Activated CD8-positive, alpha-beta T cell treated with anti-CD3 and anti-CD28 coated beads, Interleukin-2, amount 10 ng/mL, durations not matched to agents 7 days and 5 days (primary cell): ENCODE results near the gene KRT10. TPM values are rescaled to one million over a fixed set of nuclear protein-coding genes. Genes with fewer than 3 reads are reported as not detected.
"Not testable (repeated sequence)": the region's sequence is repeated elsewhere in the genome, so short reads cannot be mapped to it uniquely, and the experiment has no call there.

Experiments used
- ATAC-seq: fragments of 150-1000 bp; cut with Tn5 transposase; one replicate; pipeline ENCODE4 v1.10.0; 2021; ENCODE audit warnings: moderate library complexity
- CTCF ChIA-PET: fragments of 350-600 bp; sonication (Branson Sonifier 250); formaldehyde crosslinking; loops from one replicate; lab custom pipeline; 2021; ENCODE audit warnings: antibody characterized with exemption; lab: Charles Lee
- POLR2A ChIA-PET: fragments of 350-600 bp; sonication (Branson Sonifier 250); formaldehyde crosslinking; loops from one replicate; lab custom pipeline; 2021; ENCODE audit warnings: antibody characterized with exemption; lab: Charles Lee
- DNase-seq: peaks from one replicate; pipeline ENCODE4 v3.0.0-alpha.2; 2020
- H3K27ac Mint-ChIP-seq: one replicate; pipeline ENCODE4 v1.8.0; 2021; ENCODE audit warnings: mild to moderate bottlenecking, mixed read lengths
- H3K27me3 Mint-ChIP-seq: one replicate; pipeline ENCODE4 v1.8.0; 2021; ENCODE audit warnings: low read depth, mixed read lengths
- H3K36me3 Mint-ChIP-seq: one replicate; pipeline ENCODE4 v1.8.0; 2021; ENCODE audit warnings: low read depth, mixed read lengths
- H3K4me1 Mint-ChIP-seq: one replicate; pipeline ENCODE4 v1.8.0; 2021; ENCODE audit warnings: low read depth, mixed read lengths
- H3K4me3 Mint-ChIP-seq: one replicate; pipeline ENCODE4 v1.8.0; 2021; ENCODE audit warnings: mild to moderate bottlenecking, mixed read lengths
- H3K9me3 Mint-ChIP-seq: one replicate; pipeline ENCODE4 v1.8.0; 2022; ENCODE audit warnings: mixed read lengths; ENCODE audit not compliant: insufficient read depth
- total RNA-seq, 2 experiments: library from RNA; stranded (reverse); gene quantifications; one replicate each; pipeline ENCODE4 v1.2.3, GENCODE V29; 2021

KRT10 gene
- total RNA-seq, 2 experiments from 2014 or later: 26.9 to 28.2 TPM

- peaks cover 25% of the 10 kb centered on the region for H3K4me1 Mint-ChIP-seq
- H3K9me3 Mint-ChIP-seq: no peaks in the 10 kb centered on the region
- H3K4me3 Mint-ChIP-seq: peak overlapping the region; percentile 82
- CTCF ChIA-PET: interaction anchor here (0.6 to 2.1 kb wide), 21 partner anchors 10 to 878 kb away, joined by 3 to 9 read pairs (median 4); no protein-coding TSS in a partner anchor
- ATAC-seq (peak; percentile 23), DNase-seq (no peak)
- H3K27me3 Mint-ChIP-seq: peaks cover 8% of the 10 kb centered on the region
- POLR2A ChIA-PET: interaction anchor here (0.8 to 2.0 kb wide), 3 partner anchors 10 to 871 kb away, joined by 4 to 6 read pairs (median 5); no protein-coding TSS in a partner anchor
- peaks cover 35% of the 10 kb centered on the region for H3K36me3 Mint-ChIP-seq
- H3K27ac Mint-ChIP-seq: peak overlapping the region; percentile 94
Measured at GRCh38 chr17:40818343-40818732, 4.1 kb downstream of the KRT10 start.

- no peak for DNase-seq
- peak overlapping the region; percentile 82 for H3K4me3 Mint-ChIP-seq
- H3K9me3 Mint-ChIP-seq: no peaks in the 10 kb centered on the region
- H3K27me3 Mint-ChIP-seq: peaks cover 13% of the 10 kb centered on the region
- CTCF ChIA-PET: interaction anchor here (1.0 kb wide), 1 partner anchor 848 kb away, joined by 3 read pairs; no protein-coding TSS in a partner anchor
- H3K27ac Mint-ChIP-seq: peak overlapping the region; percentile 51
- ATAC-seq: no peak
- peaks cover 31% of the 10 kb centered on the region for H3K36me3 Mint-ChIP-seq
- H3K4me1 Mint-ChIP-seq: peaks cover 25% of the 10 kb centered on the region
- POLR2A ChIA-PET: no interaction called here
Measured at GRCh38 chr17:40817103-40817682, 5.2 kb downstream of the KRT10 start.

- H3K9me3 Mint-ChIP-seq: no peaks in the 10 kb centered on the region
- peaks cover 25% of the 10 kb centered on the region for H3K4me1 Mint-ChIP-seq
- POLR2A ChIA-PET: no interaction called here
- CTCF ChIA-PET: no interaction called here
- DNase-seq (no peak), ATAC-seq (no peak)
- H3K27ac Mint-ChIP-seq: no peak overlapping the region
- H3K36me3 Mint-ChIP-seq: peaks cover 27% of the 10 kb centered on the region
- H3K27me3 Mint-ChIP-seq: peaks cover 16% of the 10 kb centered on the region
- no peak overlapping the region for H3K4me3 Mint-ChIP-seq
Measured at GRCh38 chr17:40816569-40816968, 5.8 kb downstream of the KRT10 start.

- CTCF ChIA-PET: interaction anchor here (0.9 to 1.1 kb wide), 3 partner anchors 10 to 845 kb away, joined by 3 to 4 read pairs (median 3); no protein-coding TSS in a partner anchor
- ATAC-seq: no peak
- Mint-ChIP-seq H3K27me3 (peaks cover 23% of the 10 kb centered on the region), H3K4me1 (peaks cover 24% of the 10 kb centered on the region), H3K36me3 (peaks cover 26% of the 10 kb centered on the region), H3K27ac (no peak overlapping the region), H3K9me3 (no peaks in the 10 kb centered on the region), H3K4me3 (no peak overlapping the region)
- DNase-seq: no peak
- POLR2A ChIA-PET: no interaction called here
Measured at GRCh38 chr17:40815381-40815780, 7.0 kb downstream of the KRT10 start.

- ATAC-seq, CTCF ChIA-PET: not testable (repeated sequence)
Measured at GRCh38 chr17:40814657-40815056, 7.8 kb downstream of the KRT10 start.

GRCh38 chr17:40813804-40814203 is 8.6 kb downstream of the KRT10 start:
- no peak for ATAC-seq
- Mint-ChIP-seq H3K36me3 (peaks cover 18% of the 10 kb centered on the region), H3K9me3 (no peaks in the 10 kb centered on the region), H3K4me1 (peaks cover 10% of the 10 kb centered on the region), H3K27me3 (peaks cover 36% of the 10 kb centered on the region), H3K4me3 (no peak overlapping the region), H3K27ac (no peak overlapping the region)
- no peak for DNase-seq
- POLR2A ChIA-PET: no interaction called here
- CTCF ChIA-PET: no interaction called here

More at GRCh38 chr17:40814657-40815056, 7.8 kb downstream of the KRT10 start:
- peaks cover 30% of the 10 kb centered on the region for H3K27me3 Mint-ChIP-seq
- H3K9me3 Mint-ChIP-seq, H3K27ac Mint-ChIP-seq, H3K4me3 Mint-ChIP-seq, POLR2A ChIA-PET, DNase-seq: not testable (repeated sequence)
- peaks cover 21% of the 10 kb centered on the region for H3K36me3 Mint-ChIP-seq
- peaks cover 16% of the 10 kb centered on the region for H3K4me1 Mint-ChIP-seq

GRCh38 chr17:40812639-40813038 is 9.8 kb downstream of the KRT10 start:
- Mint-ChIP-seq H3K4me3 (no peak overlapping the region), H3K27me3 (peaks cover 43% of the 10 kb centered on the region), H3K27ac (no peak overlapping the region), H3K36me3 (peaks cover 10% of the 10 kb centered on the region), H3K9me3 (no peaks in the 10 kb centered on the region), H3K4me1 (peaks cover 5% of the 10 kb centered on the region)
- DNase-seq: no peak
- no peak for ATAC-seq
- POLR2A ChIA-PET: no interaction called here
- CTCF ChIA-PET: interaction anchor here (0.8 kb wide), 1 partner anchor 9 kb away, joined by 3 read pairs; no protein-coding TSS in a partner anchor

- peaks cover 58% of the 10 kb centered on the region for H3K27me3 Mint-ChIP-seq
- POLR2A ChIA-PET: no interaction called here
- CTCF ChIA-PET: no interaction called here
Measured at GRCh38 chr17:40810494-40810893, 11.9 kb downstream of the KRT10 start.

GRCh38 chr17:40809721-40810421 is 12.5 kb downstream of the KRT10 start:
- H3K27ac Mint-ChIP-seq: no peak overlapping the region
- H3K4me3 Mint-ChIP-seq: no peak overlapping the region
- CTCF ChIA-PET: interaction anchor here (1.1 kb wide), 1 partner anchor 739 kb away, joined by 3 read pairs; no protein-coding TSS in a partner anchor
- H3K36me3 Mint-ChIP-seq: no peaks in the 10 kb centered on the region
- POLR2A ChIA-PET: no interaction called here
- no peaks in the 10 kb centered on the region for H3K9me3 Mint-ChIP-seq
- ATAC-seq (no peak), DNase-seq (no peak)
- peaks cover 63% of the 10 kb centered on the region for H3K27me3 Mint-ChIP-seq
- H3K4me1 Mint-ChIP-seq: no peaks in the 10 kb centered on the region

More at GRCh38 chr17:40810494-40810893, 11.9 kb downstream of the KRT10 start:
- ATAC-seq: no peak
- H3K36me3 Mint-ChIP-seq: no peaks in the 10 kb centered on the region
- H3K4me3 Mint-ChIP-seq: no peak overlapping the region
- no peaks in the 10 kb centered on the region for H3K9me3 Mint-ChIP-seq
- no peak for DNase-seq
- H3K27ac Mint-ChIP-seq: no peak overlapping the region
- H3K4me1 Mint-ChIP-seq: no peaks in the 10 kb centered on the region

GRCh38 chr17:40806131-40806530 is 16.3 kb downstream of the KRT10 start:
- Mint-ChIP-seq H3K4me3 (no peak overlapping the region), H3K27ac (no peak overlapping the region)
- POLR2A ChIA-PET: no interaction called here

GRCh38 chr17:40803617-40804082 is 18.8 kb downstream of the KRT10 start:
- H3K4me3 Mint-ChIP-seq: no peak overlapping the region
- ChIA-PET POLR2A (no interaction called here), CTCF (interaction anchor here (0.7 to 1.9 kb wide), 13 partner anchors 12 to 862 kb away, joined by 3 to 6 read pairs (median 4); no protein-coding TSS in a partner anchor)
- ATAC-seq (peak; percentile 90), DNase-seq (peak; percentile 84)
- no peaks in the 10 kb centered on the region for H3K9me3 Mint-ChIP-seq
- H3K27ac Mint-ChIP-seq: no peak overlapping the region
- H3K27me3 Mint-ChIP-seq: peaks cover 42% of the 10 kb centered on the region
- H3K4me1 Mint-ChIP-seq: peaks cover 3% of the 10 kb centered on the region
- H3K36me3 Mint-ChIP-seq: no peaks in the 10 kb centered on the region

More at GRCh38 chr17:40806131-40806530, 16.3 kb downstream of the KRT10 start:
- Mint-ChIP-seq H3K4me1 (peaks cover 3% of the 10 kb centered on the region), H3K9me3 (no peaks in the 10 kb centered on the region), H3K36me3 (no peaks in the 10 kb centered on the region), H3K27me3 (peaks cover 55% of the 10 kb centered on the region)
- no peak for DNase-seq
- no peak for ATAC-seq
- CTCF ChIA-PET: interaction anchor here (1.0 to 2.5 kb wide), 4 partner anchors 13 to 857 kb away, joined by 3 to 9 read pairs (median 5); no protein-coding TSS in a partner anchor
